ENCODE results near the gene SSBP3. TPM values are rescaled to one million over a fixed set of nuclear protein-coding genes. Genes with fewer than 3 reads are reported as not detected.

The SSBP3 gene
- total RNA-seq, 2 experiments from 2014 or later, result 16.5 to 44.9 TPM

DNA sequence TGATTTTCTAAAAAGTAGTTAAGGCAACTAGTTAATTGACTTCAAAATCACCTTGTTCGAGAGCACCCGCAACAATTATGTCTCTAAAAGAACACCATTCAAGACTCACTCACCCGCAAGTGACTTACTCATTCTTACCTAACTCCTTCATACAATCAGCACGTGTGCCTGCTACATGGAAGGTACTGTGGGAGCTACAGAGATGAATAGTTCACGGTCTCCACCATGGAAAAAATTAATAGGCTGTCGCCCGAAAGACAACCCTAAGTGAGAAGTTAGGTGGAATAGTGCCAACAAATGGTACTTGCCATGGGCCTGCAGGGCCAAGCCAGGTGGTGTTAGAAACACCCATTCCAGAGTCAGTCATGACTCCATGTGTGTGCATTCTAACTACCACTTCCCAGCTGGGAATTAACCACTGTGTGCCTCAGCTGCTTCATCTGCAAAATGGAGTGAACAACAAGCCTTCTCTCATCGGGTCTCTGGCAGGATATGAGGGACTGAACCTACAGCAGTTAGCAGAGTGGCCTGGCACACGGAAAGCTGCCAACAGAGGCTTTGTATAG lies 7.1 kb downstream of the SSBP3 start:
- Histone ChIP-seq H3K4me1 (ENCODE audit: insufficient read depth, low read length, poor library complexity, severe bottlenecking) (peaks cover 14% of the 10 kb centered on the region), H4K20me1 (ENCODE audit: insufficient read depth, low read length) (no peaks in the 10 kb centered on the region; the same call in 1 of the 2 replicates), H3K4me2 (ENCODE audit: low read length) (no peak overlapping the region), H3K27ac (ENCODE audit: low read depth, low read length, poor library complexity, severe bottlenecking) (no peak overlapping the region), H3K79me2 (ENCODE audit: insufficient read depth, low read depth, low read length) (peaks cover 8% of the 10 kb centered on the region; the same call in 1 of the 2 replicates), H3K4me3 (ENCODE audit: low read depth, low read length, poor library complexity, severe bottlenecking) (no peak overlapping the region), H3K9me3 (ENCODE audit: low read length) (no peaks in the 10 kb centered on the region), H2AFZ (ENCODE audit: low read length) (no peak overlapping the region), H3K36me3 (ENCODE audit: insufficient read depth, low read length) (peaks cover 88% of the 10 kb centered on the region), H3K9me2 (ENCODE audit: insufficient read depth, low read length) (no peaks in the 10 kb centered on the region)
- CTCF ChIA-PET (ENCODE audit: unreplicated experiment), result interaction anchor here (0.5 kb wide), 1 partner anchor 22 kb away, joined by 4 read pairs; no protein-coding TSS in a partner anchor
- BruUV-seq (replicated peaks), result no TSS peak
- no peak for TF ChIP-seq EZH2phosphoT487 (IDR thresholded peaks at IDR 0.05; ENCODE audit: borderline replicate concordance, low read depth, low read length)
- TF ChIP-seq, protein P1, sequence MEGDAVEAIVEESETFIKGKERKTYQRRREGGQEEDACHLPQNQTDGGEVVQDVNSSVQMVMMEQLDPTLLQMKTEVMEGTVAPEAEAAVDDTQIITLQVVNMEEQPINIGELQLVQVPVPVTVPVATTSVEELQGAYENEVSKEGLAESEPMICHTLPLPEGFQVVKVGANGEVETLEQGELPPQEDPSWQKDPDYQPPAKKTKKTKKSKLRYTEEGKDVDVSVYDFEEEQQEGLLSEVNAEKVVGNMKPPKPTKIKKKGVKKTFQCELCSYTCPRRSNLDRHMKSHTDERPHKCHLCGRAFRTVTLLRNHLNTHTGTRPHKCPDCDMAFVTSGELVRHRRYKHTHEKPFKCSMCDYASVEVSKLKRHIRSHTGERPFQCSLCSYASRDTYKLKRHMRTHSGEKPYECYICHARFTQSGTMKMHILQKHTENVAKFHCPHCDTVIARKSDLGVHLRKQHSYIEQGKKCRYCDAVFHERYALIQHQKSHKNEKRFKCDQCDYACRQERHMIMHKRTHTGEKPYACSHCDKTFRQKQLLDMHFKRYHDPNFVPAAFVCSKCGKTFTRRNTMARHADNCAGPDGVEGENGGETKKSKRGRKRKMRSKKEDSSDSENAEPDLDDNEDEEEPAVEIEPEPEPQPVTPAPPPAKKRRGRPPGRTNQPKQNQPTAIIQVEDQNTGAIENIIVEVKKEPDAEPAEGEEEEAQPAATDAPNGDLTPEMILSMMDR (conservative IDR thresholded peaks at IDR 0.05; ENCODE audit: low read length), result no peak
- no peak for DNase-seq (ENCODE audit: low spot score)
- intact Hi-C loops (cut with micrococcal nuclease; ENCODE audit: unreplicated experiment), result no loop called here
- POLR2A ChIA-PET, result no interaction called here

DNA sequence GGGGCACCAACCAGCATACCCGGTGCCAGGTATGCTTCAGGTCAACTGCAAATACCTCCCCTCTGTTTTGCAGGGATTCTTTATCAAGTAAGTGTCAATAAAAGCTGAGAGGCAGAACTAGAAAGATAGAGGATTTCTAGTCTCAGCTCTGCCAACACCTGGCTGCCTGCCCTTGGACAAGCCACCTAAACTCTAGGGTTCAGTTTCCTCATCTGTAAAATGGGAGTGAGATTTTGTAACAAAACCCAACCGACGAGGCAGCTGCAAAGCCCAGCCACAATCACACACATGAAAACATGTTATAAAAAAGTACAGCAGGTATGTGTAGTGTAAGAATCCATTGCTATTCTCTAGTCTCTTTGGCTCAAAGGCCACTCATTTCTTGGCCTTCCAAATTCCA lies 8.2 kb downstream of the SSBP3 start:
- TF ChIP-seq EZH2phosphoT487 (IDR thresholded peaks at IDR 0.05; ENCODE audit: borderline replicate concordance, low read depth, low read length), result no peak
- TF ChIP-seq, protein P1 (conservative IDR thresholded peaks at IDR 0.05; ENCODE audit: low read length), result no peak
- BruUV-seq (replicated peaks), result no TSS peak
- intact Hi-C loops (cut with micrococcal nuclease; ENCODE audit: unreplicated experiment), result no loop called here
- Histone ChIP-seq H3K79me2 (ENCODE audit: insufficient read depth, low read depth, low read length) (0 out of 2 replicates have a peak, but pooled peaks cover 5% of the 10 kb centered on the region), H3K4me2 (ENCODE audit: low read length) (no peak overlapping the region), H3K9me2 (ENCODE audit: insufficient read depth, low read length) (no peaks in the 10 kb centered on the region), H4K20me1 (ENCODE audit: insufficient read depth, low read length) (no peaks in the 10 kb centered on the region), H3K4me3 (ENCODE audit: low read depth, low read length, poor library complexity, severe bottlenecking) (no peak overlapping the region), H3K9me3 (ENCODE audit: low read length) (no peaks in the 10 kb centered on the region), H3K4me1 (ENCODE audit: insufficient read depth, low read length, poor library complexity, severe bottlenecking) (peaks cover 3% of the 10 kb centered on the region), H3K27ac (ENCODE audit: low read depth, low read length, poor library complexity, severe bottlenecking) (no peak overlapping the region), H2AFZ (ENCODE audit: low read length) (no peak overlapping the region), H3K36me3 (ENCODE audit: insufficient read depth, low read length) (peaks cover 94% of the 10 kb centered on the region)
- CTCF ChIA-PET (ENCODE audit: unreplicated experiment), result no interaction called here
- POLR2A ChIA-PET, result no interaction called here
- DNase-seq (ENCODE audit: low spot score), result no peak

DNA sequence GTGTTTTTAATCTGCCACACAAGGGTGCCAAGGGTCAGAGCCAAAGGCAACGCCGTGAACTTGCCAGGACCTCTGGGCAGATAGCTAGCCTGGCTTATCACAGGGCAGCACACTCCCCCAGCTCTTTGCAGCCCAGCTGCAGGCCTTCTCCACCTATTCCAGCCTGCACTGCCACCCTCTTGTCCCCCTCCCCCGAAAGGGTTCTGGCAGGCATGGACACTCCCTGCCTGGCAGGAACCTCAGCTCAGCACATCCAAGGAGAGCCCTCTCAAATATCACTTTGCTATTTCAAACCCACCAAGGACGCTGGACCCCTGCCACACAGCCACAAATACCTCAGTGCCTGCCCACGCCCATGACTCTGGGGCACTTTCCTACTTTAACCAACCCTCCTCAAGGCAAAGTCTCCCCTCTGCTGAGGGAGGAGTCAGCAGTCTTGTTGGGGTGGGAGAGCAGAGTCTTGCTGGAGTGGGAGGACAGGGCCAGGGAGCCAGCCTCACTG lies 9.1 kb downstream of the SSBP3 start:
- Histone ChIP-seq H3K4me1 (ENCODE audit: insufficient read depth, low read length, poor library complexity, severe bottlenecking) (no peaks in the 10 kb centered on the region), H3K27ac (ENCODE audit: low read depth, low read length, poor library complexity, severe bottlenecking) (no peak overlapping the region), H2AFZ (ENCODE audit: low read length) (no peak overlapping the region), H4K20me1 (ENCODE audit: insufficient read depth, low read length) (no peaks in the 10 kb centered on the region), H3K36me3 (ENCODE audit: insufficient read depth, low read length) (peaks cover 94% of the 10 kb centered on the region), H3K9me3 (ENCODE audit: low read length) (no peaks in the 10 kb centered on the region), H3K4me2 (ENCODE audit: low read length) (no peak overlapping the region), H3K9me2 (ENCODE audit: insufficient read depth, low read length) (no peaks in the 10 kb centered on the region), H3K79me2 (ENCODE audit: insufficient read depth, low read depth, low read length) (0 out of 2 replicates have a peak, but pooled peaks cover 5% of the 10 kb centered on the region), H3K4me3 (ENCODE audit: low read depth, low read length, poor library complexity, severe bottlenecking) (no peak overlapping the region)
- no TSS peak for BruUV-seq (replicated peaks)
- DNase-seq (ENCODE audit: low spot score), result no peak
- ChIA-PET CTCF (ENCODE audit: unreplicated experiment) (no interaction called here), POLR2A (interaction anchor here (0.5 to 0.7 kb wide), 3 partner anchors 19 to 284 kb away, joined by 3 read pairs; no protein-coding TSS in a partner anchor)
- intact Hi-C loops (cut with micrococcal nuclease; ENCODE audit: unreplicated experiment), result no loop called here
- no peak for TF ChIP-seq EZH2phosphoT487 (IDR thresholded peaks at IDR 0.05; ENCODE audit: borderline replicate concordance, low read depth, low read length)
- TF ChIP-seq, protein P1 (conservative IDR thresholded peaks at IDR 0.05; ENCODE audit: low read length), result no peak
